Activated naive CD8-positive, alpha-beta T cell treated with anti-CD3 and anti-CD28 coated beads, Interleukin-2, amount 10 ng/mL, durations not matched to agents 7 days and 5 days (primary cell): Measurements from ENCODE around the gene JAK2. TPM values are rescaled to one million over a fixed set of nuclear protein-coding genes. Genes with fewer than 3 reads are reported as not detected.

ENCODE experiments used
- ATAC-seq: fragments of 150-1000 bp; cut with Tn5 transposase; one replicate; pipeline ENCODE4 v1.10.0; 2021; ENCODE audit warnings: low read depth, moderate library complexity
- POLR2A ChIA-PET: fragments of 350-600 bp; sonication (Branson Sonifier 250); formaldehyde crosslinking; loops from one replicate; lab custom pipeline; 2021; ENCODE audit warnings: antibody characterized with exemption; lab: Charles Lee
- DNase-seq: peaks from one replicate; pipeline ENCODE4 v3.0.0; 2021
- H3K27ac Mint-ChIP-seq: one replicate; pipeline ENCODE4 v1.8.0; 2022; ENCODE audit warnings: mild to moderate bottlenecking, mixed read lengths
- H3K27me3 Mint-ChIP-seq: one replicate; pipeline ENCODE4 v1.8.0; 2022; ENCODE audit warnings: mild to moderate bottlenecking, moderate library complexity, mixed read lengths
- H3K36me3 Mint-ChIP-seq: one replicate; pipeline ENCODE4 v1.8.0; 2021; ENCODE audit warnings: mild to moderate bottlenecking, mixed read lengths
- H3K4me1 Mint-ChIP-seq: one replicate; pipeline ENCODE4 v1.8.0; 2021; ENCODE audit warnings: mixed read lengths
- H3K4me3 Mint-ChIP-seq: one replicate; pipeline ENCODE4 v1.8.0; 2022; ENCODE audit warnings: mild to moderate bottlenecking, moderate library complexity, mixed read lengths
- H3K9me3 Mint-ChIP-seq: one replicate; pipeline ENCODE4 v1.8.0; 2021; ENCODE audit warnings: mixed read lengths
- total RNA-seq, 2 experiments: library from RNA; stranded (reverse); gene quantifications; one replicate each; pipeline ENCODE4 v1.2.3, GENCODE V29; 2021

The JAK2 gene
- total RNA-seq, 2 experiments from 2014 or later: 23.5 to 25.9 TPM

- Mint-ChIP-seq H3K36me3 (peaks cover 4% of the 10 kb centered on the region), H3K27me3 (no peaks in the 10 kb centered on the region), H3K4me3 (no peak overlapping the region), H3K4me1 (peaks cover 38% of the 10 kb centered on the region), H3K27ac (peak overlapping the region; percentile 97), H3K9me3 (no peaks in the 10 kb centered on the region)
- no peak for ATAC-seq
- no peak for DNase-seq
- POLR2A ChIA-PET: interaction anchor here (0.7 to 3.7 kb wide), 17 partner anchors 11 to 1458 kb away, joined by 3 to 30 read pairs (median 6); partner anchors contain the start of genes RCL1 and RIC1
Observed at GRCh38 chr9:4984171-4984620, 876 bp upstream of the JAK2 start.

- H3K27ac Mint-ChIP-seq: peak overlapping the region; percentile 91
- ATAC-seq (no peak), DNase-seq (peak; percentile 48)
- no peak overlapping the region for H3K4me3 Mint-ChIP-seq
- H3K4me1 Mint-ChIP-seq: peaks cover 29% of the 10 kb centered on the region
- H3K36me3 Mint-ChIP-seq: peaks cover 4% of the 10 kb centered on the region
- POLR2A ChIA-PET: interaction anchor here (0.5 to 3.7 kb wide), 20 partner anchors 11 to 1771 kb away, joined by 3 to 30 read pairs (median 6); partner anchors contain the start of genes RCL1 and RIC1
- no peaks in the 10 kb centered on the region for H3K27me3 Mint-ChIP-seq
- H3K9me3 Mint-ChIP-seq: no peaks in the 10 kb centered on the region
Observed at GRCh38 chr9:4985386-4986266, 554 bp downstream of the JAK2 start.

DNA sequence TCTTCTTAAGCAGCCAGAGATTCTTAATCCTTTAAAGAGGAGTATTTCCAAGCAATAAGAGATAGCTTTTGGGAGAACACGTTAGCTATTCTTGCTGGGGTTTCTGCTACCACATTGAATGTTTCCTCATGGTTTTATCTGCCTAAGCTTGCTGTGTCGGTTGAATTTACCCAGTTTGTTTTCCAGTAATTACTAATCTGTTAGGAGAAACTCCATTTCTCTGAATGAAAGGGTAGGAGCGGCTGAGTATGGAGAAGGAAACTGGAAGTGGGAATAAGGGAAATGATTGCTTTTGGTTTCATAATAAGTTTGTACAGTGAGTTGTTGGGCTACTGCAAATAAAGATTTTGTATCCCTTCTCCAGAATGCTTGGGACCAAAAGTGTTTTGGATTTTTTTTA is 1.2 kb downstream of the JAK2 start:
- Mint-ChIP-seq H3K4me3 (no peak overlapping the region), H3K27ac (peak overlapping the region; percentile 91), H3K4me1 (peaks cover 29% of the 10 kb centered on the region), H3K27me3 (no peaks in the 10 kb centered on the region), H3K36me3 (peaks cover 4% of the 10 kb centered on the region), H3K9me3 (no peaks in the 10 kb centered on the region)
- ATAC-seq (no peak), DNase-seq (no peak)
- POLR2A ChIA-PET: interaction anchor here (1.1 to 3.7 kb wide), 6 partner anchors 16 to 246 kb away, joined by 4 to 30 read pairs (median 12); partner anchors contain the start of gene RCL1

GRCh38 chr9:4986783-4987182 is 1.7 kb downstream of the JAK2 start:
- H3K27me3 Mint-ChIP-seq: no peaks in the 10 kb centered on the region
- peak overlapping the region; percentile 56 for H3K27ac Mint-ChIP-seq
- H3K4me3 Mint-ChIP-seq: no peak overlapping the region
- DNase-seq (no peak), ATAC-seq (no peak)
- H3K4me1 Mint-ChIP-seq: peaks cover 29% of the 10 kb centered on the region
- no peaks in the 10 kb centered on the region for H3K9me3 Mint-ChIP-seq
- H3K36me3 Mint-ChIP-seq: peaks cover 7% of the 10 kb centered on the region
- POLR2A ChIA-PET: interaction anchor here (0.7 to 3.7 kb wide), 4 partner anchors 16 to 225 kb away, joined by 3 to 30 read pairs (median 12); partner anchors contain the start of gene RCL1

- H3K9me3 Mint-ChIP-seq: peaks cover 3% of the 10 kb centered on the region
- H3K27ac Mint-ChIP-seq: no peak overlapping the region
- DNase-seq (peak; percentile 54), ATAC-seq (no peak)
- no peaks in the 10 kb centered on the region for H3K27me3 Mint-ChIP-seq
- H3K4me3 Mint-ChIP-seq: no peak overlapping the region
- peaks cover 19% of the 10 kb centered on the region for H3K36me3 Mint-ChIP-seq
- peaks cover 29% of the 10 kb centered on the region for H3K4me1 Mint-ChIP-seq
- POLR2A ChIA-PET: interaction anchor here (1.1 to 3.7 kb wide), 2 partner anchors 17 to 229 kb away, joined by 4 to 30 read pairs; no protein-coding TSS in a partner anchor
Observed at GRCh38 chr9:4987961-4988421, 2.9 kb downstream of the JAK2 start.

DNA sequence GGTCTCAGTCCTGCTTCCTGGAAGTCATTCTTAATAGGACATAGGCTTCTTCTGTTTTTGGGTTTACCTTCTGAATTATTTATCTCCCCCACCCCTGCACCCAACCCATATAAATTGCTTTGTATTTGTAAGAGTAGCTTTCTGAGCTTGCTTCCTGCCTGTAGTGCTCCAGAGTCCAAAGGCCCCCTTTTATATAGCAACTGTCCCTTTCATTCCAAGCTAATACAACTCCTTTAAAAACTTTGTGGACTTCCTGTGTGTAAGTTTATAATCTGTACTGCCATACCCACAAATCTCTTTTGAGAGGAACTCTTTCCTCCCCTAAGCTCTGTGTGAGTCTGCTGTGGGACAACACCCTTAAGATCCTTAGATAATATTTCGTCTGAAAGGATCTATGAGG is 7.8 kb downstream of the JAK2 start:
- DNase-seq (no peak), ATAC-seq (no peak)
- no peak overlapping the region for H3K4me3 Mint-ChIP-seq
- H3K36me3 Mint-ChIP-seq: peaks cover 51% of the 10 kb centered on the region
- peaks cover 3% of the 10 kb centered on the region for H3K9me3 Mint-ChIP-seq
- POLR2A ChIA-PET: interaction anchor here (1.4 kb wide), 1 partner anchor 200 kb away, joined by 5 read pairs; the partner anchor contains the start of gene RCL1
- peaks cover 35% of the 10 kb centered on the region for H3K4me1 Mint-ChIP-seq
- no peak overlapping the region for H3K27ac Mint-ChIP-seq
- no peaks in the 10 kb centered on the region for H3K27me3 Mint-ChIP-seq

DNA sequence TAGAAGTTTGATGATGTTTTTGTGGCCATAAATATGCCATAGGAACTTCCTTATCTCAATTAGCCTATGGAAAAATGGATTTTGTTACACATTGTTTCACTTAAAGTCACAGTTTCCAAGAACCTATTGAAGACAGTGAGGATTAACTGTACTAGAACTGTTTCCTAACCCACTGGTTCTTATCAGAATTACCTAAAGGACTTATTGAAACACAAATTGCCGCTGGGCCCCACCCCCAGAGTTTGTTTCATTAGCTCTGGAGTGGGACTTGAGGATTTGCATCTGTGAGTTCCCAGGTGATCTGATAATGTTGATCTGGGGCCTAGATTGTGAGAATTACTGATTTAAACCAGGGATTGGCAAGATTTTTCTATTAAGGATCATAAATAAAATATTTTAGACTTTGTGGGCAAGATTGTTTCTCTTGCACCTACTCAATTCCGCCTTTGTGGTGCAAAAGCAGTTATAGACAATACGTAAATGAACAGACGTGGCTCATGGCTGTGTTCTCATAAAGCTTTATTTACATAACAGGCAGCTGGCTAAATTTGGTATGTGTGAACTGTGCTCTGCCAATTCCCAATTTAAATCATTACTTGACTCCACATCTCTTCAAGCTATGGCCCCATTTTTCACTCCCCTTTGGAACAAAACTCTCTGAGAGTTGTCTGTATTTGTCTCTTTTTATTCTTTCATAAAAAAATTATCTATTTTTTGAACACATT is 9.3 kb downstream of the JAK2 start:
- Mint-ChIP-seq H3K4me1 (peaks cover 46% of the 10 kb centered on the region), H3K27ac (no peak overlapping the region), H3K27me3 (no peaks in the 10 kb centered on the region), H3K4me3 (no peak overlapping the region), H3K36me3 (peaks cover 60% of the 10 kb centered on the region), H3K9me3 (peaks cover 3% of the 10 kb centered on the region)
- no peak for ATAC-seq
- DNase-seq: no peak
- POLR2A ChIA-PET: no interaction called here

GRCh38 chr9:4997196-4997595 is 12.1 kb downstream of the JAK2 start:
- H3K36me3 Mint-ChIP-seq: peaks cover 74% of the 10 kb centered on the region
- H3K4me1 Mint-ChIP-seq: peaks cover 40% of the 10 kb centered on the region
- peaks cover 3% of the 10 kb centered on the region for H3K9me3 Mint-ChIP-seq
- no peak for DNase-seq
- ATAC-seq: no peak
- H3K27me3 Mint-ChIP-seq: no peaks in the 10 kb centered on the region
- POLR2A ChIA-PET: no interaction called here
- no peak overlapping the region for H3K27ac Mint-ChIP-seq
- no peak overlapping the region for H3K4me3 Mint-ChIP-seq

GRCh38 chr9:4997631-4998030 is 12.6 kb downstream of the JAK2 start:
- DNase-seq (no peak), ATAC-seq (no peak)
- H3K4me1 Mint-ChIP-seq: peaks cover 35% of the 10 kb centered on the region
- peaks cover 3% of the 10 kb centered on the region for H3K9me3 Mint-ChIP-seq
- H3K27ac Mint-ChIP-seq: no peak overlapping the region
- H3K4me3 Mint-ChIP-seq: no peak overlapping the region
- H3K27me3 Mint-ChIP-seq: no peaks in the 10 kb centered on the region
- POLR2A ChIA-PET: no interaction called here
- H3K36me3 Mint-ChIP-seq: peaks cover 71% of the 10 kb centered on the region

GRCh38 chr9:5002811-5003210 is 17.7 kb downstream of the JAK2 start:
- POLR2A ChIA-PET: no interaction called here
- Mint-ChIP-seq H3K36me3 (peaks cover 62% of the 10 kb centered on the region), H3K4me3 (no peak overlapping the region), H3K27me3 (no peaks in the 10 kb centered on the region), H3K9me3 (peaks cover 16% of the 10 kb centered on the region), H3K4me1 (peaks cover 21% of the 10 kb centered on the region), H3K27ac (no peak overlapping the region)
- ATAC-seq (no peak), DNase-seq (no peak)

- Mint-ChIP-seq H3K27me3 (no peaks in the 10 kb centered on the region), H3K4me1 (peaks cover 12% of the 10 kb centered on the region), H3K36me3 (peaks cover 54% of the 10 kb centered on the region), H3K9me3 (peaks cover 16% of the 10 kb centered on the region), H3K27ac (no peak overlapping the region), H3K4me3 (no peak overlapping the region)
- POLR2A ChIA-PET: interaction anchor here (0.6 kb wide), 1 partner anchor 9 kb away, joined by 3 read pairs; no protein-coding TSS in a partner anchor
- ATAC-seq: no peak
- DNase-seq: no peak
Observed at GRCh38 chr9:5004481-5004880, 19.4 kb downstream of the JAK2 start.

GRCh38 chr9:5008202-5008601 is 23.1 kb downstream of the JAK2 start:
- H3K4me3 Mint-ChIP-seq: no peak overlapping the region
- peaks cover 14% of the 10 kb centered on the region for H3K9me3 Mint-ChIP-seq
- H3K27ac Mint-ChIP-seq: no peak overlapping the region
- POLR2A ChIA-PET: no interaction called here
- H3K36me3 Mint-ChIP-seq: peaks cover 47% of the 10 kb centered on the region
- peaks cover 12% of the 10 kb centered on the region for H3K4me1 Mint-ChIP-seq
- DNase-seq (no peak), ATAC-seq (no peak)
- H3K27me3 Mint-ChIP-seq: no peaks in the 10 kb centered on the region

DNA sequence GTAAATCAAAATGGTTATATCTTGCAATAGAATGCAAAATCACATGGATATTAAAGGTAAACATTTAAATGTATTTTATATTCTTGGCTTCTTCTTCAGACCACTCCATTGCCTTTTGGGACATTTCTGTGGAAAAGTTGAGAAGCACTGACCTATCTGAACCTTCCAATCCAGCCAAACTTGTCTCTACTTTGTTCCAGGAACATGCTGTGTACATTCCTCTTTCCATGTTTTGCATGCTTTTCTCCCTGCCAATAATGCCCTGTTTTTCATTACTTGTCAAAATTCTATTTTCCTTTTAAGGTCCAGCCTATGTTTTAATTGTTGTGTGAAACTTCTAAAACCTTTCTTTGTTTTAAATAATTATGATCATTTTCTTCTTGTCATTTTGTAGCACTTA is 28.3 kb downstream of the JAK2 start:
- Mint-ChIP-seq H3K27ac (no peak overlapping the region), H3K4me3 (no peak overlapping the region), H3K27me3 (no peaks in the 10 kb centered on the region), H3K36me3 (peaks cover 59% of the 10 kb centered on the region), H3K9me3 (peaks cover 14% of the 10 kb centered on the region), H3K4me1 (peaks cover 14% of the 10 kb centered on the region)
- DNase-seq (no peak), ATAC-seq (no peak)
- POLR2A ChIA-PET: no interaction called here
